Astrocyte of the spinal cord (primary cell): ENCODE data around the gene P2RX5.
A peak's percentile ranks its signal among the peaks of the same experiment; 100 is the strongest.

Experiments used
- DNase-seq: peaks from one replicate; pipeline ENCODE4 v3.0.0; 2011; ENCODE audit warnings: low read depth, low spot score
- H3K4me3 ChIP-seq: 2 replicates; pipeline ENCODE4 v1.5.1; 2011; ENCODE audit warnings: low read depth, mild to moderate bottlenecking, low read length, moderate library complexity
- CTCF ChIP-seq: IDR thresholded peaks from 2 replicates; pipeline ENCODE4 v1.5.1; 2012; ENCODE audit warnings: low read depth, mild to moderate bottlenecking, low read length, inconsistent platforms
- in situ Hi-C: cut with HindIII; loops from 2 replicates; pipeline ENCODE4 v1.10.0; 2017; ENCODE audit warnings: low sequenced_read_pairs

Gene P2RX5

GRCh38 chr17:3647769-3648555 lies 48.0 kb downstream of the P2RX5 start:
- peak; percentile 48 for DNase-seq
- no peak overlapping the region for H3K4me3 ChIP-seq
- TF ChIP-seq CTCF: peak; percentile 58
- in situ Hi-C loops: no loop called here

- H3K4me3 ChIP-seq: no peak overlapping the region
- in situ Hi-C loops: no loop called here
- DNase-seq: no peak
- no peak for TF ChIP-seq CTCF
These were observed 48.7 kb downstream of the P2RX5 start for GRCh38 chr17:3647251-3647650.

GRCh38 chr17:3645310-3645709 lies 50.6 kb downstream of the P2RX5 start:
- no peak overlapping the region for H3K4me3 ChIP-seq
- no peak for TF ChIP-seq CTCF
- in situ Hi-C loops: no loop called here
- no peak for DNase-seq

GRCh38 chr17:3643889-3644349 lies 52.0 kb downstream of the P2RX5 start:
- DNase-seq: no peak
- no peak for TF ChIP-seq CTCF
- in situ Hi-C loops: no loop called here
- no peak overlapping the region for H3K4me3 ChIP-seq

GRCh38 chr17:3641717-3642486 lies 54.1 kb downstream of the P2RX5 start:
- DNase-seq: no peak
- in situ Hi-C loops: no loop called here
- no peak for TF ChIP-seq CTCF
- H3K4me3 ChIP-seq: no peak overlapping the region

- in situ Hi-C loops: no loop called here
These were observed 54.9 kb downstream of the P2RX5 start for GRCh38 chr17:3641014-3641413.

More at GRCh38 chr17:3641014-3641413, 54.9 kb downstream of the P2RX5 start:
- TF ChIP-seq CTCF: no peak
- DNase-seq: no peak
- H3K4me3 ChIP-seq: no peak overlapping the region
